Activated T-helper 2 cell treated with anti-CD3 and anti-CD28 coated beads, Interferon-gamma antibody, Interleukin-2, Interleukin-4, amounts not matched to agents 10 μg/mL and 5 μg/mL and 100 μg/mL, durations not matched to agents 14 hours and 24 hours and 36 hours (primary cell): ENCODE measurements around the gene ENDOV. TPM values are rescaled to one million over a fixed set of nuclear protein-coding genes. Genes with fewer than 3 reads are reported as not detected.
"Not testable (repeated sequence)": the region's sequence is repeated elsewhere in the genome, so short reads cannot be mapped to it uniquely, and the experiment has no call there.

Experiments used
- DNase-seq: peaks from one replicate; pipeline ENCODE4 v3.0.0; 2021; ENCODE audit warnings: low spot score
- H3K27ac Mint-ChIP-seq: one replicate; pipeline ENCODE4 v1.8.0; 2021; ENCODE audit warnings: mixed read lengths
- H3K27me3 Mint-ChIP-seq: one replicate; pipeline ENCODE4 v1.8.0; 2021; ENCODE audit warnings: low read depth, mixed read lengths
- H3K36me3 Mint-ChIP-seq: one replicate; pipeline ENCODE4 v1.8.0; 2021; ENCODE audit warnings: low read depth, mixed read lengths
- H3K4me1 Mint-ChIP-seq: one replicate; pipeline ENCODE4 v1.8.0; 2021; ENCODE audit warnings: low read depth, mixed read lengths
- H3K4me3 Mint-ChIP-seq: one replicate; pipeline ENCODE4 v1.8.0; 2021; ENCODE audit warnings: low read depth, mild to moderate bottlenecking, moderate library complexity, mixed read lengths
- H3K9me3 Mint-ChIP-seq: one replicate; pipeline ENCODE4 v1.8.0; 2021; ENCODE audit warnings: mixed read lengths
- intact Hi-C: fragments of 100-400 bp; cut with micrococcal nuclease; formaldehyde crosslinking; loops from one replicate; pipeline ENCODE4 v1.15.1; 2023
- total RNA-seq: library from RNA; stranded (reverse); gene quantifications from 2 replicates; pipeline ENCODE4 v1.2.3, GENCODE V29; 2022

ENDOV gene
- total RNA-seq, 1 donor from 2014 or later, result 16.1 TPM

DNA sequence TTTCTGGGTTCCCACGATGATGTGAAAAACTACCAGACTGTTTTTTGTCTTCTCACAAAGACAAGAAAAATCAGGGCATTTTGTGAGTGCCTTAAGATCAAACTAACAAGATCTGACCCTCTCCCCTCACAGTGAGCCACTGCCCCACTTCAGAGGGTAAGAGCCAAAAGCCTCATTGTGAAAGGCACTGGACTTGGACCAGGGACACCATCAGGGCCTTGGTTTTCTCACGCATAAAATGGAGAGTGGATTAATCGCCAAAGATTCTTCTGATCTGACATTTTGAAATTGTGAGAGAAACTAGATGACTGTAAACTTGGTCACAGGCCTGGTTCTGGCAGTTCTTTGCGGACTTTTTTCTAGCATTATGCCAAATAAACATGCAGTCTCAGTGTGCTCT is 21.0 kb upstream of the ENDOV start:
- no peak overlapping the region for H3K27ac Mint-ChIP-seq
- peaks cover 8% of the 10 kb centered on the region for H3K4me1 Mint-ChIP-seq
- intact Hi-C loops, result no loop called here
- no peaks in the 10 kb centered on the region for H3K27me3 Mint-ChIP-seq
- H3K9me3 Mint-ChIP-seq, result no peaks in the 10 kb centered on the region
- H3K4me3 Mint-ChIP-seq, result no peak overlapping the region
- peaks cover 63% of the 10 kb centered on the region for H3K36me3 Mint-ChIP-seq
- DNase-seq, result no peak

DNA sequence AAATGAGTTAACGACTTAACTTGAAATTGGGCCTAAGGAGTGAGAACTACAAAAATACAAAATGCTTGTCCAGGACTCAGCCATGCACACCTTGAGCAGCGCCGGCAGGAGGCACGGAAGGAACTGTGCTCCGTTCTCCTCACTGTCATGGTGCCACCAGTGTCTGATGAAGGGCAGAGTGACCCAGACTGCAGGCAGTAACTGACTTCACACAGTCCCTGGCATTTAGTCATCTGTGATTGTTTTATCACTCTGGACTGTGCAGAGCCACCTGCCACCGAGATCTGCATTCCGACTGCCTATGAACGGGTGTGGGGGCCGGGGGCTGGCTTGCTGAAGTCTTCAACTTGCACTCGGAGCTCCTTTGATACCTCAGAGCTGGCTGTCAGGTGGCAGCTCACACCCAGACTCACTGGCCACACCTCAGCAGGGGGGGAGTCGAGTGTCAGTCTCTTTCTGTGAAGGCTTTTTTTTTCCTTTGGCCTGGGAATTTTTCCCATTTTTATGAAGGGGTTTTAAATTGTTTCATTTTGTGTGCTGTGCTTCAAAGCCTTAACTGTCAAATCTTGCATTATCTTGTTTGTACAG is 20.2 kb upstream of the ENDOV start:
- intact Hi-C loops, result no loop called here
- H3K36me3 Mint-ChIP-seq, result peaks cover 55% of the 10 kb centered on the region
- peaks cover 8% of the 10 kb centered on the region for H3K4me1 Mint-ChIP-seq
- no peak for DNase-seq
- no peak overlapping the region for H3K4me3 Mint-ChIP-seq
- no peaks in the 10 kb centered on the region for H3K9me3 Mint-ChIP-seq
- no peak overlapping the region for H3K27ac Mint-ChIP-seq
- no peaks in the 10 kb centered on the region for H3K27me3 Mint-ChIP-seq

DNA sequence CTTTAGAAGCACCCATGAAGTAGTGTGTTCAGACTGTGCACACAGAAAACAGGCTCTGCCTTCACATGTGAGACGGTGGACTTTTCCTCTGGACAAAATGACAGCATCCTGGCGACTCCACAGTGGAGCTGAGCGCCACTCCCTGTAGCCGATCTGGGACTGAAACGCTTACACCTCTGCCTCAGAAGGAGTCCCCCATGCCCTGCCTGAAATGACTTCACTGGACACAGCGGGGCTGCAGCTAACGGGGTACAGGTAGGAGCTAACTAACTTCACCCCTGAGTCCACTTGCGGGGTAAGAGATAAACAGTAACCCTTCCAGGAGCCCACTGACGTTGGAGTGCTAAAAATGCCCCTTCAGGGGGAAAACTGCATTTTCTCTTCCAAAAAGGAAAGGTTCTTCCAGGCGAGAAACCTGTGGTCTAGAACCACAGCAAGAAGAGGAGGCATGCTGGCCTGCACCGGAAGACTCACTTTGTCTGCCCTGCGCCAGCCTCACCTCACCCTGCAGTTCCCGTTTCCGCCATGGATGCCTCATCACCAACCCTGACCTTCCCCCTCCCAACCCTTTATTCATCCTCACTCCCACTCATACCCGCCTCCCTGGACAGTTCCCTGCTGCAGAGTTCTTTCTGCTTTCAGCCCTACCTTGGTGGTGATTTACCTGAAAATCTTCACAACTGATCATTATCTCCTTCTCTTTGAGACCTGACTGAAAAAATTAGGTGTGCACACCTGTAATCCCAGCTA is 19.4 kb upstream of the ENDOV start:
- Mint-ChIP-seq H3K36me3 (peaks cover 47% of the 10 kb centered on the region), H3K27ac (no peak overlapping the region), H3K9me3 (no peaks in the 10 kb centered on the region), H3K4me1 (peaks cover 8% of the 10 kb centered on the region), H3K4me3 (no peak overlapping the region), H3K27me3 (no peaks in the 10 kb centered on the region)
- intact Hi-C loops, result no loop called here
- DNase-seq, result no peak

DNA sequence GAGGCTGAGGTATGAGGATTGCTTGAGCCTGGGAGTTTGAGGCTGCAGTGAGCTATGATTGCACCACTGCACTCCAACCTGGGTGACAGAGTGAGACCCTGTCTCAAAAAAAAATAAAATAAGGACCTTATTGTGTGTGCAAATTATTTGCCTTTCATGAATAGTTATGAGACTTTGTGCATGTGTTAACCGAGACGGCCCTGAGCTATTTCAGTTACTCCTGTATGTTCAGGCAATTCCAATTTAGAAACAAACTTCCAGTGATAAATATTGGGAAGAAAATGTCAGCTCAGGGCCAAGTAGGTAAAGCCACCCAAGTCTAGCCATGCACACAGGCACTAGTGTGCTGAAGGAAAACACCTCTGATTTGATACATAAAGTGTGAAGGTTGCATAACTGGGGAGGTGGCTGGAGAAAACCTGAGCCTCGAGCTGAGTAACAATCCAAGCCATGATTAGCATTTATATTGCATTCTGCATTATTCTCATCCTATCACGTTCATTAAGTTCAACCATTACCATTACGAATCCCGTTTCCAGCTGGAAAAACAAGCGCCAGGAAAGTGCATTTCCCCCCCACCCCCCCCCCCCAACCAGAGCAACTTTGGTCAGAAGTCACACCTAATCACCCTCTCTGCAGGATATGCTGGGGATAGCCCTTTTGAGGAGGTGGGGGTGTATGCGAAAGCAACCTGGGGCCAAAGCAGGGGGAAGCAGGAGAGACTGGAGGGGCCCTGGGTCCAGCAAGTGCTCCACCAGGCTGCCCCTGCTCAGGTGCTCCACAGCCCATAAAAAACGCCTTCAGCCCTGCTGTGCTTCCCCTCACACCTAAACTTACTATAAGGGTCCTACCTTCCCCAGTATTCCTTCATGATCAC is 18.6 kb upstream of the ENDOV start:
- Mint-ChIP-seq H3K4me1 (peaks cover 8% of the 10 kb centered on the region), H3K27me3 (no peaks in the 10 kb centered on the region), H3K9me3 (no peaks in the 10 kb centered on the region), H3K27ac (peak overlapping the region; percentile 4), H3K4me3 (no peak overlapping the region), H3K36me3 (peaks cover 42% of the 10 kb centered on the region)
- intact Hi-C loops, result no loop called here
- DNase-seq, result no peak

DNA sequence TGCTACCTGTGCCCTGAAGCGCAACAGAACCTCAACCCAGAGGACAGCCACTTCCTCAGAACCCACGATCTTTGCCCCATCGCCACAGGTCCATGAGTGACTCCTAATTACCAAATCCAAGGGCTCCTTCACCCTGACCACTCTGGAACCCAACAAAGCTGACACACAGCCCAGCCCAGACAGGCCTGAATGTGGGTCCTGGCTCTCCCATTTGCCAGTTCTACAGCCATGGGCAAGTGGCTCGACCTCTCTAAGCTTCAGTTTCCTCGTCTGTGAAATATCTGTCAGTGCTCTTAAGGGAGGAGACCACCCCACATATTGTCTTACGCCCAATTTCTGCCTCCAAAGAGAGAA is 18.0 kb upstream of the ENDOV start:
- Mint-ChIP-seq H3K36me3 (peaks cover 38% of the 10 kb centered on the region), H3K4me1 (peaks cover 8% of the 10 kb centered on the region), H3K9me3 (no peaks in the 10 kb centered on the region), H3K4me3 (no peak overlapping the region), H3K27me3 (no peaks in the 10 kb centered on the region), H3K27ac (peak overlapping the region; percentile 4)
- DNase-seq, result no peak
- intact Hi-C loops, result no loop called here

DNA sequence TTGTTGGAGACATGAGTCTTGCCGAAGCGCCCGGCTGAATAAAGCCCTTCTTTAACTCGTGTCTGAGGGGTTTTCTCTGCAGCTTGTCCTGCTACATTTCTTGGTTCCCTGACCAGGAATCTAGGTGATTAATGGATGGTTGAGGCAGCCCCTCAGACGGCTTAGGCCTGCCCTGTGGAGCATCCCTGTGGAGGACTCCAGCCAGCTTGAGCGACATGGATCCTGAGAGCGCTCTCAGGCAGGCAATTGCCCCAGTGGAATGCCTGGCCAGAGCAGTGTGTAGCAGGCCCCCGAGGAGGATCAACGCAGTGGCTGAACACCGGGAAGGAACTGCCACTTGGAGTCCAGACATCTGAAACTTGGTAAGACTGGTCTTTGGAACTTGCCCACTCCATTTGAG is 17.3 kb upstream of the ENDOV start:
- Mint-ChIP-seq H3K4me3 (no peak overlapping the region), H3K9me3 (no peaks in the 10 kb centered on the region), H3K27ac (no peak overlapping the region), H3K4me1 (peaks cover 8% of the 10 kb centered on the region), H3K36me3 (peaks cover 33% of the 10 kb centered on the region), H3K27me3 (no peaks in the 10 kb centered on the region)
- no peak for DNase-seq
- intact Hi-C loops, result no loop called here

DNA sequence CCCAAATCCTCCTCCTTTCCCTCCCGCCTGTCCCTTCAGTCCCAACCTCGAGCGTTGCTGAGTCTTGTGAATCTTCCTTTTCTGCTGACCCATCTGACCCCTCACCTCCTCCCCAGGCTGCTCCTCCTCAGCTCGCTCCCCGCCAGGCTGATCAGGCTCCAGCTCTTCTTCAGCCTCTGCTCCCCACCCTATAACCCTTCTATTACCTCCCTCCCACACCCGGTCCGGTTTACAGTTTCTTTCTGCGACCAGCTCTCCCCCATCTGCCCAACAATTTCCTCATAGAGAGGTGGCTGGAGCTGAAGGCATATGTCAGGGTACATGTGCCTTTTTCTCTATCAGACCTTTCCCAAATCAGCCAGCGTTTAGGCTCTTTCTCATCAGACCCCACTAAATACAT is 13.9 kb upstream of the ENDOV start:
- H3K4me3 Mint-ChIP-seq, intact Hi-C loops, DNase-seq, H3K27ac Mint-ChIP-seq, H3K4me1 Mint-ChIP-seq, H3K9me3 Mint-ChIP-seq, H3K36me3 Mint-ChIP-seq, H3K27me3 Mint-ChIP-seq: not testable (repeated sequence)

DNA sequence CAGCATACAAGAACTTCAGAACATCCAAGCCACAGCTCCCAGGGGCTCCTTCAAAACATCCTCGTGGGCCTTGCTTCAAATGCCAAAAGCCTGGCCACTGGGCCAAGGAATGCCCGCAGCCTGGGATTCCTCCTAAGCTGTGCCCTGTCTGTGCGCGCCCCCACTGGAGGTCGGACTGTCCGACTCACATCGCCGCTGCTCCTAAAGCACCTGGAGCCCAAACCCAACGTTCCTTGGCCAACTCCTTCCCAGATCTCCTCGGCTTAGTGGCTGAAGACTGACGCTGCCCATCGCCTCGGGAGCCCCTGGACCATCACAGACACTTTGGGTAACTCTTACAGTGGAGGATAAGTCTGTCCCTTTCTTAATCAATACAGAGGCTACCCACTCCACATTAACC is 12.9 kb upstream of the ENDOV start:
- not testable (repeated sequence) for DNase-seq, H3K9me3 Mint-ChIP-seq

DNA sequence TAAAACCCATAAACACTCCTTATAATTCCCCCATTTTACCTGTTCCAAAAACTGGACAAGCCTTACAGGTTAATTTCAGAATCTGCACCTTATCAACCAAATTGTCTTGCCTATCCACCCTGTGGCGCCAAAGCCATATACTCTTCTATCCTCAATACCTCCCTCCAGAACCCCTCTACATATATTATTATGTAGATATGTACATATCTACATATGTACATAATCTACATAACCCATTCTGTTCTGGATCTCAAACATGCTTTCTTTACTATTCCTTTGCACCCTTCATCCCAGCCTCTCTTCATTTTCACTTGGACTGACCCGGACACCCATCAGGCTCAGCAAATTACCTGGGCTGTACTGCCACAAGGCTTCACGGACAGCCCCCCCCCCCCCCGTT is 12.0 kb upstream of the ENDOV start:
- Mint-ChIP-seq H3K9me3 (no peaks in the 10 kb centered on the region), H3K4me3 (no peak overlapping the region), H3K4me1 (peaks cover 2% of the 10 kb centered on the region), H3K27ac (no peak overlapping the region), H3K36me3 (no peaks in the 10 kb centered on the region), H3K27me3 (no peaks in the 10 kb centered on the region)
- no peak for DNase-seq
- intact Hi-C loops, result no loop called here

More for the DNA sequence above, 12.9 kb upstream of the ENDOV start:
- H3K36me3 Mint-ChIP-seq, H3K4me3 Mint-ChIP-seq, H3K27me3 Mint-ChIP-seq, intact Hi-C loops, H3K4me1 Mint-ChIP-seq, H3K27ac Mint-ChIP-seq: not testable (repeated sequence)

DNA sequence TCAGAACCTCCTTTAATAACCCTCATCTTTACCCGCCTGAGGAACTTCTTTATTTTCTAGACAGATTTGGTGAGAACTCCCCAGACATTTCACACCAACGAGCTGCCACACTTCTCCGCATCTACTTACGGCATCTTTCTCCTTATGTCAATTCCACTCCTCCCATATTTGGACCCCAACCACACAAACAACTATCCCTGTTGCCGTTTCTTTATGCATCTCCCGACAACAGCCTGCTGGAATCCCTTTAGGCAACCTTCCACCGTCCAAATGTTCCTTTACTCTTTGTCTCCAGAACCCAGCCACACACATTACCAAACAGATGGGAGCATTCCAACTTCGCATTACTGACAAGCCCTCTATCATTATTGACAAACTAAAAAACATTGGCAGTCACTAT is 8.8 kb upstream of the ENDOV start:
- Mint-ChIP-seq H3K27me3 (peaks cover 5% of the 10 kb centered on the region), H3K9me3 (no peaks in the 10 kb centered on the region), H3K4me1 (no peaks in the 10 kb centered on the region), H3K36me3 (no peaks in the 10 kb centered on the region), H3K27ac (no peak overlapping the region), H3K4me3 (no peak overlapping the region)
- DNase-seq, result no peak
- intact Hi-C loops, result no loop called here

DNA sequence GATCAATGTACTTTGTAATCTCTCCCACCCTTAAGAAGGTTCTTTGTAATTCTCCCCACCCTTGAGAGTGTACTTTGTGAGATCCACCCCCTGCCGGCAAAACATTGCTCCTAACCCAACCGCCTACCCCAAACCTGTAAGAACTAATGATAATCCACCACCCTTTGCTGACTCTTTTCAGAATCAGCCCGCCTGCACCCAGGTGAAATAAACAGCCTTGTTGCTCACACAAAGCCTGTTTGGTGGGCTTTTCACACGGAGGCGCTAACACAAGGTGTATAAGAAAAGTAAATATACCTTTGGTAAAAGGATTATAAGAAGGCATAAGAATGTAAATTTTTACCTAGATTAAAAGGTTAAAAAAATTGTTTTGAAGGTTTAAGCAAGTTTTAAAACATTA is 7.0 kb upstream of the ENDOV start:
- H3K36me3 Mint-ChIP-seq, H3K4me1 Mint-ChIP-seq, H3K9me3 Mint-ChIP-seq, H3K27ac Mint-ChIP-seq, DNase-seq, H3K4me3 Mint-ChIP-seq, intact Hi-C loops: not testable (repeated sequence)
- H3K27me3 Mint-ChIP-seq, result peaks cover 15% of the 10 kb centered on the region

DNA sequence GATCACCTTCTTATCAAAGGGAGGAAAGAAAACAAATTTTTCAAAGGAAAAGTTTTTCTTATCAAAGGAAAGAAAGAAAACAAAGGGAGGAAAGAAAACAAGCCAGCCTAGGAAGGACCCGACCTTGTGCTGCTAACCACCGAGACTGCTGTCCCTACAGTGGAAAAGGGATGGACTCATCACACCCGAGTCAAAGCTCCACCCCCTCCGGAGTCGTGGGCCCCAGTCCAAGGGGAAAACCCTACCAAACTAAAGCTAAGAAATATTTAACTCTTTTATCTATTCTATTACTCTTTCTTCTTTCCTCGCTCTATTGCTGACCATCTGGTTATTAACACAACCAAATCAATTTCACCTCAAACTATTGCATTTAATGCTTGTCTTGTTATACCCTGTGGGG is 6.1 kb upstream of the ENDOV start:
- Mint-ChIP-seq H3K9me3 (no peaks in the 10 kb centered on the region), H3K4me1 (no peaks in the 10 kb centered on the region), H3K27me3 (peaks cover 24% of the 10 kb centered on the region), H3K36me3 (no peaks in the 10 kb centered on the region), H3K27ac (no peak overlapping the region), H3K4me3 (no peak overlapping the region)
- intact Hi-C loops, result no loop called here
- DNase-seq, result no peak

DNA sequence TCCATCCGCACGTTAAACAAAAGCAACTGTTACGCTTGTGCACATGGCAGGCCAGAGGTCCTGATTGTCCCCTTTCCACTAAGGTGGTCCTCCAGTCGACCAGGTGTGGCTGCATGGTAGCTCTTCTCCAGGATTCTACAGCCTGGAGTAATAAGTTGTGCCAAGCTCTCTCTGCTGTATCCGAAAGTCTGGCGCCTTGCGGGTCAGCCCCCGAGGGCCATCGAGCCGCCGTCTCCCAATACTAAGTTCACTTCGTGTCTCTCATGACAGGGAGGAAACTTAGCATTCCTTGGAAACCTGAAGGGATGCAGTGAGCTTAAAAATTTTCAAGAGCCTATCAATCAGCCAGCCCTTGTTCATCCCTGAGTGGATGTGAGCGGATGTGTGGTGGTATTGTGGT is 5.3 kb upstream of the ENDOV start:
- Mint-ChIP-seq H3K4me3 (no peak overlapping the region), H3K4me1 (peaks cover 5% of the 10 kb centered on the region), H3K27me3 (peaks cover 32% of the 10 kb centered on the region), H3K9me3 (no peaks in the 10 kb centered on the region), H3K36me3 (no peaks in the 10 kb centered on the region), H3K27ac (no peak overlapping the region)
- no peak for DNase-seq
- intact Hi-C loops, result loop anchor here (10.0 kb wide), 1 partner anchor 135 kb away; the partner anchor contains the start of gene RPTOR
